Uterus (tissue), 2 donors: Measurements from ENCODE around the gene CDH24.

Source experiments
- POLR2A ChIP-seq, 2 donors: fragments of 450-650 bp; IDR thresholded peaks; one replicate each; pipeline ENCODE4 v1.6.1; 2016; ENCODE audit warnings: antibody characterized with exemption in 2 of 2, mild to moderate bottlenecking in 1 of 2, moderate library complexity in 1 of 2
- TF ChIP-seq, protein P1 (sequence below), 4 experiments: fragments of 200-600 bp in 2 of 4; fragments of 450-650 bp in 2 of 4; sonication (generic) in 2 of 4; IDR thresholded peaks; one replicate each; pipeline ENCODE4 v1.5.1; 2016 to 2019; ENCODE audit warnings: antibody characterized with exemption in 4 of 4, mild to moderate bottlenecking in 2 of 4, moderate library complexity in 1 of 4

DNA sequence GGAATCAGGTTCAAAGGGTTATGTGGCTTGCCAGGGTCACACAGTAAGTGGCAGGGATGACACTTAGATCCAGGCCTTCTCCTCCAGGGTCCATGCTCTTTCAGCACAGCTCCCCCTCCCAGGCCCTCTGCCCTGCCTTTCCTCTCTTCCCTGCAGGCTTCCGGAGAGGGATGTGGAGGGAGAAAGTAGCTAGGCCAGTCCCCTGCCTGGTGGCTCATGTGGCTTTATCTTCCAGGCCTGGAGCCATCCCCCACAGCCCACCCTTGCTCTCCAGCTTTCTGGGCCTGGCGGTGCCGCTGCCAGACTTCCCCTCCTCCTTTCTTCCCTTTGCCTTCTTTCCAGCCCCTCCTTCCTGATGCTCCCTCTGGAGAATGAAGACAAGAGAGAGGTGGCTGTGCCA is 13.6 kb downstream of the CDH24 start:
- no peak for TF ChIP-seq POLR2A (IDR thresholded peaks at IDR 0.05)
- TF ChIP-seq, protein P1, sequence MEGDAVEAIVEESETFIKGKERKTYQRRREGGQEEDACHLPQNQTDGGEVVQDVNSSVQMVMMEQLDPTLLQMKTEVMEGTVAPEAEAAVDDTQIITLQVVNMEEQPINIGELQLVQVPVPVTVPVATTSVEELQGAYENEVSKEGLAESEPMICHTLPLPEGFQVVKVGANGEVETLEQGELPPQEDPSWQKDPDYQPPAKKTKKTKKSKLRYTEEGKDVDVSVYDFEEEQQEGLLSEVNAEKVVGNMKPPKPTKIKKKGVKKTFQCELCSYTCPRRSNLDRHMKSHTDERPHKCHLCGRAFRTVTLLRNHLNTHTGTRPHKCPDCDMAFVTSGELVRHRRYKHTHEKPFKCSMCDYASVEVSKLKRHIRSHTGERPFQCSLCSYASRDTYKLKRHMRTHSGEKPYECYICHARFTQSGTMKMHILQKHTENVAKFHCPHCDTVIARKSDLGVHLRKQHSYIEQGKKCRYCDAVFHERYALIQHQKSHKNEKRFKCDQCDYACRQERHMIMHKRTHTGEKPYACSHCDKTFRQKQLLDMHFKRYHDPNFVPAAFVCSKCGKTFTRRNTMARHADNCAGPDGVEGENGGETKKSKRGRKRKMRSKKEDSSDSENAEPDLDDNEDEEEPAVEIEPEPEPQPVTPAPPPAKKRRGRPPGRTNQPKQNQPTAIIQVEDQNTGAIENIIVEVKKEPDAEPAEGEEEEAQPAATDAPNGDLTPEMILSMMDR (IDR thresholded peaks at IDR 0.05) = no peak
